NCI-H748 (cell line): ENCODE measurements around the gene BACH2.

ENCODE experiments used
- DNase-seq: peaks from one replicate; lab custom pipeline; 2025; ENCODE audit not compliant: unreplicated experiment; lab: John Stamatoyannopoulos, UW

The BACH2 gene

GRCh38 chr6:90103056-90103800 lies 193.4 kb downstream of the BACH2 start:
- peak; percentile 59 for DNase-seq

- no peak for DNase-seq
Measured at GRCh38 chr6:90101403-90101802, 195.2 kb downstream of the BACH2 start.

GRCh38 chr6:90100059-90100665 lies 196.5 kb downstream of the BACH2 start:
- no peak for DNase-seq

GRCh38 chr6:90098627-90099026 lies 198.0 kb downstream of the BACH2 start:
- no peak for DNase-seq

GRCh38 chr6:90098001-90098531 lies 198.6 kb downstream of the BACH2 start:
- DNase-seq, result no peak

- DNase-seq, result no peak
Measured at GRCh38 chr6:90097356-90097755, 199.3 kb downstream of the BACH2 start.

- no peak for DNase-seq
Measured at GRCh38 chr6:90096818-90097217, 199.8 kb downstream of the BACH2 start.

GRCh38 chr6:90095788-90096187 lies 200.9 kb downstream of the BACH2 start:
- no peak for DNase-seq

- DNase-seq, result no peak
Measured at GRCh38 chr6:90095145-90095544, 201.5 kb downstream of the BACH2 start.

- no peak for DNase-seq
Measured at GRCh38 chr6:90093558-90094073, 203.0 kb downstream of the BACH2 start.

- DNase-seq, result no peak
Measured at GRCh38 chr6:90090866-90091265, 205.8 kb downstream of the BACH2 start.

GRCh38 chr6:90088009-90088408 lies 208.6 kb downstream of the BACH2 start:
- peak; percentile 5 for DNase-seq

GRCh38 chr6:90087106-90087833 lies 209.4 kb downstream of the BACH2 start:
- DNase-seq, result no peak

- no peak for DNase-seq
Measured at GRCh38 chr6:90086517-90086916, 210.1 kb downstream of the BACH2 start.

GRCh38 chr6:90083891-90084290 lies 212.8 kb downstream of the BACH2 start:
- no peak for DNase-seq

GRCh38 chr6:90082847-90083246 lies 213.8 kb downstream of the BACH2 start:
- DNase-seq, result no peak

GRCh38 chr6:90080876-90081481 lies 215.7 kb downstream of the BACH2 start:
- no peak for DNase-seq

GRCh38 chr6:90079560-90080490 lies 216.8 kb downstream of the BACH2 start:
- DNase-seq, result no peak

- no peak for DNase-seq
Measured at GRCh38 chr6:90078513-90079289, 217.9 kb downstream of the BACH2 start.
